ENCODE measurements around the gene ITGB8.

DNA sequence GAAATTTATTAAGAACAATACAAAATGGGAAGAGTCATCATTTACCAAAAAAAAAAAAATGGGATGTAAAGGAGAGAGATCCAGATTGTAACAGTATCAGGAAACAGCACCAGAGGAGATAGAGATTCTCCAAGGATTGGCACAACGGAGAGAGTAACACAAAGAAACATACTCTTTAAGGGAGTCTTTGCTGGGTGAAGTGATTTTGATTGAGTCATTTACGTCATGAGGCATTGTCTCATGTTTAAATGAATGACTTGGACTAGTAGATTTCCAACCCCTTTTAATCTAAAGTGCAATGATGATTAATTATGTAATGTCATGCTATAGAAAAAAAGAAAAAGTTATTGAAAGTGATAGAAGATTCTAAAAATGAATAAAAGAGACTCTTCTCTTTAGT, 68.8 kb downstream of the ITGB8 start:
- no peak for TF ChIP-seq SNAI2 (CRISPR knock-in tag; IDR thresholded peaks at IDR 0.05)
- TF ChIP-seq, protein P1, sequence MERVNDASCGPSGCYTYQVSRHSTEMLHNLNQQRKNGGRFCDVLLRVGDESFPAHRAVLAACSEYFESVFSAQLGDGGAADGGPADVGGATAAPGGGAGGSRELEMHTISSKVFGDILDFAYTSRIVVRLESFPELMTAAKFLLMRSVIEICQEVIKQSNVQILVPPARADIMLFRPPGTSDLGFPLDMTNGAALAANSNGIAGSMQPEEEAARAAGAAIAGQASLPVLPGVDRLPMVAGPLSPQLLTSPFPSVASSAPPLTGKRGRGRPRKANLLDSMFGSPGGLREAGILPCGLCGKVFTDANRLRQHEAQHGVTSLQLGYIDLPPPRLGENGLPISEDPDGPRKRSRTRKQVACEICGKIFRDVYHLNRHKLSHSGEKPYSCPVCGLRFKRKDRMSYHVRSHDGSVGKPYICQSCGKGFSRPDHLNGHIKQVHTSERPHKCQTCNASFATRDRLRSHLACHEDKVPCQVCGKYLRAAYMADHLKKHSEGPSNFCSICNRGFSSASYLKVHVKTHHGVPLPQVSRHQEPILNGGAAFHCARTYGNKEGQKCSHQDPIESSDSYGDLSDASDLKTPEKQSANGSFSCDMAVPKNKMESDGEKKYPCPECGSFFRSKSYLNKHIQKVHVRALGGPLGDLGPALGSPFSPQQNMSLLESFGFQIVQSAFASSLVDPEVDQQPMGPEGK (CRISPR knock-in tag; IDR thresholded peaks at IDR 0.05; ENCODE audit: borderline replicate concordance), result no peak
- TF ChIP-seq CREB5 (CRISPR knock-in tag; IDR thresholded peaks at IDR 0.05; ENCODE audit: low read depth), result no peak
- no peak for TF ChIP-seq ZFP3 (CRISPR knock-in tag; IDR thresholded peaks at IDR 0.05)
- TF ChIP-seq, protein P2, sequence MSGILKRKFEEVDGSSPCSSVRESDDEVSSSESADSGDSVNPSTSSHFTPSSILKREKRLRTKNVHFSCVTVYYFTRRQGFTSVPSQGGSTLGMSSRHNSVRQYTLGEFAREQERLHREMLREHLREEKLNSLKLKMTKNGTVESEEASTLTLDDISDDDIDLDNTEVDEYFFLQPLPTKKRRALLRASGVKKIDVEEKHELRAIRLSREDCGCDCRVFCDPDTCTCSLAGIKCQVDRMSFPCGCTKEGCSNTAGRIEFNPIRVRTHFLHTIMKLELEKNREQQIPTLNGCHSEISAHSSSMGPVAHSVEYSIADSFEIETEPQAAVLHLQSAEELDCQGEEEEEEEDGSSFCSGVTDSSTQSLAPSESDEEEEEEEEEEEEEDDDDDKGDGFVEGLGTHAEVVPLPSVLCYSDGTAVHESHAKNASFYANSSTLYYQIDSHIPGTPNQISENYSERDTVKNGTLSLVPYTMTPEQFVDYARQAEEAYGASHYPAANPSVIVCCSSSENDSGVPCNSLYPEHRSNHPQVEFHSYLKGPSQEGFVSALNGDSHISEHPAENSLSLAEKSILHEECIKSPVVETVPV (CRISPR knock-in tag; IDR thresholded peaks at IDR 0.05), result no peak
- no peak for TF ChIP-seq TOX (CRISPR knock-in tag; IDR thresholded peaks at IDR 0.05; ENCODE audit: borderline replicate concordance)
- TF ChIP-seq CSDC2 (CRISPR knock-in tag; IDR thresholded peaks at IDR 0.05), result no peak
